CD14-positive monocyte (primary cell): ENCODE measurements around the gene RAB25. TPM values are rescaled to one million over a fixed set of nuclear protein-coding genes. Genes with fewer than 3 reads are reported as not detected.

Source experiments
- DNase-seq, 3 donors: peaks; one replicate each; pipeline ENCODE4 v3.0.0-alpha.2; 2011 to 2022
- H2AFZ ChIP-seq: 2 replicates; pipeline ENCODE4 v1.6.0; 2012; ENCODE audit warnings: mild to moderate bottlenecking, low read depth, low read length, inconsistent platforms; ENCODE audit not compliant: insufficient read depth, poor library complexity, severe bottlenecking
- H3K27ac ChIP-seq, 2 donors: 1 replicate in 1 of 2; 2 replicates in 1 of 2; pipeline ENCODE4 v1.5.1; 2012 to 2013; ENCODE audit warnings: low read length in 2 of 2, control low read depth in 1 of 2, inconsistent platforms in 1 of 2, low read depth in 1 of 2, mild to moderate bottlenecking in 1 of 2
- H3K27me3 ChIP-seq, 2 donors: one replicate each; pipeline versions ENCODE4 v1.6.0 to v1.6.1; 2011 to 2013; ENCODE audit warnings: low read length in 2 of 2; ENCODE audit not compliant: control insufficient read depth in 2 of 2, insufficient read depth in 2 of 2
- H3K36me3 ChIP-seq, 2 donors: replicated peaks in 1 of 2; 1 replicate in 1 of 2; 2 replicates in 1 of 2; pipeline versions ENCODE4 v1.5.1 to v1.6.1; 2012 to 2013; ENCODE audit warnings: low read length in 2 of 2, control low read depth in 1 of 2, inconsistent platforms in 1 of 2, mild to moderate bottlenecking in 1 of 2; ENCODE audit not compliant: insufficient read depth in 2 of 2, control insufficient read depth in 1 of 2
- H3K4me1 ChIP-seq, 2 donors: 1 replicate in 1 of 2; 2 replicates in 1 of 2; pipeline versions ENCODE4 v1.5.1 to v1.6.1; 2012 to 2013; ENCODE audit warnings: low read length in 2 of 2, control low read depth in 1 of 2, inconsistent platforms in 1 of 2, mild to moderate bottlenecking in 1 of 2, moderate library complexity in 1 of 2; ENCODE audit not compliant: insufficient read depth in 2 of 2, control insufficient read depth in 1 of 2
- H3K4me2 ChIP-seq: replicated peaks from 2 replicates; pipeline ENCODE3; 2012; ENCODE audit warnings: low read length, moderate library complexity, mild to moderate bottlenecking; ENCODE audit not compliant: poor library complexity, severe bottlenecking; ENCODE audit errors: extremely low read depth
- H3K4me3 ChIP-seq, 3 experiments: fragments of 200-600 bp in 1 of 3; sonication (generic) in 1 of 3; replicated peaks in 1 of 3; 1 replicate in 2 of 3; 2 replicates in 1 of 3; pipeline ENCODE4 v1.5.1; 2011 to 2013; ENCODE audit warnings: low read length in 3 of 3, mild to moderate bottlenecking in 3 of 3, control low read depth in 2 of 3, low read depth in 2 of 3, inconsistent platforms in 1 of 3, moderate library complexity in 1 of 3
- H3K79me2 ChIP-seq: 2 replicates; pipeline ENCODE4 v1.6.0; 2012; ENCODE audit warnings: mild to moderate bottlenecking, control low read depth, inconsistent platforms, low read length, moderate library complexity; ENCODE audit not compliant: insufficient read depth
- H3K9ac ChIP-seq: 2 replicates; pipeline ENCODE4 v1.6.0; 2017; ENCODE audit warnings: low read length, mild to moderate bottlenecking; ENCODE audit not compliant: insufficient read depth, poor library complexity, severe bottlenecking
- H3K9me3 ChIP-seq, 2 donors: replicated peaks in 1 of 2; 1 replicate in 1 of 2; 2 replicates in 1 of 2; pipeline versions ENCODE4 v1.5.1 to v1.6.1; 2012 to 2013; ENCODE audit warnings: low read length in 2 of 2, control low read depth in 1 of 2; ENCODE audit not compliant: control insufficient read depth in 1 of 2, insufficient read depth in 1 of 2
- H4K20me1 ChIP-seq: 2 replicates; pipeline ENCODE4 v1.6.0; 2012; ENCODE audit warnings: mild to moderate bottlenecking, low read length, control low read depth, moderate library complexity; ENCODE audit not compliant: insufficient read depth
- H3K27ac Mint-ChIP-seq, 7 donors: one replicate each; pipeline ENCODE4 v1.8.0; 2020; ENCODE audit warnings: mild to moderate bottlenecking in 7 of 7, mixed read lengths in 7 of 7, moderate library complexity in 6 of 7, inconsistent platforms in 2 of 7
- H3K27me3 Mint-ChIP-seq, 3 donors: one replicate each; pipeline ENCODE4 v1.8.0; 2021 to 2022; ENCODE audit warnings: low read depth in 3 of 3, mild to moderate bottlenecking in 3 of 3, mixed read lengths in 3 of 3, moderate library complexity in 3 of 3, inconsistent platforms in 1 of 3
- H3K36me3 Mint-ChIP-seq, 2 donors: one replicate each; pipeline ENCODE4 v1.8.0; 2020; ENCODE audit warnings: mixed read lengths in 2 of 2, inconsistent platforms in 1 of 2, mild to moderate bottlenecking in 1 of 2
- H3K4me1 Mint-ChIP-seq: one replicate; pipeline ENCODE4 v1.8.0; 2020; ENCODE audit warnings: mild to moderate bottlenecking, mixed read lengths
- H3K4me3 Mint-ChIP-seq, 2 donors: one replicate each; pipeline ENCODE4 v1.8.0; 2020; ENCODE audit warnings: mild to moderate bottlenecking in 2 of 2, mixed read lengths in 2 of 2, moderate library complexity in 1 of 2
- H3K9me3 Mint-ChIP-seq, 7 donors: one replicate each; pipeline ENCODE4 v1.8.0; 2020 to 2022; ENCODE audit warnings: mixed read lengths in 7 of 7, mild to moderate bottlenecking in 6 of 7, moderate library complexity in 6 of 7, inconsistent platforms in 2 of 7
- CTCF ChIP-seq: fragments of 200-600 bp; IDR thresholded peaks from one replicate; pipeline ENCODE4 v1.8.0; 2022; ENCODE audit warnings: antibody characterized with exemption, mild to moderate bottlenecking
- WGBS: methylation state at CpG from one replicate; pipeline ENCODE4 v1.1.5; 2013; ENCODE audit warnings: missing lambda C conversion rate; ENCODE audit not compliant: insufficient coverage; 5-methylcytosine and 5-hydroxymethylcytosine counted together
- intact Hi-C, 2 donors: fragments of 100-400 bp; cut with micrococcal nuclease; formaldehyde crosslinking; loops; one replicate each; pipeline versions ENCODE4 v1.15.0 to v1.15.1; 2023
- polyA plus RNA-seq, 3 donors: library from polyadenylated mRNA; depleted of rRNA in 1 of 3; unstranded in 2 of 3; stranded (reverse) in 1 of 3; fragments of 300-500 nt in 2 of 3; fragments of >200 nt in 1 of 3; fragmentation: Illumina TruSeq in 2 of 3; gene quantifications; 1 replicate in 2 of 3; 2 replicates in 1 of 3; pipeline ENCODE4 v1.2.3, GENCODE V29; 2012 to 2021

Gene RAB25
- polyA plus RNA-seq, 3 donors = 0.23 TPM; not detected in 2

DNA sequence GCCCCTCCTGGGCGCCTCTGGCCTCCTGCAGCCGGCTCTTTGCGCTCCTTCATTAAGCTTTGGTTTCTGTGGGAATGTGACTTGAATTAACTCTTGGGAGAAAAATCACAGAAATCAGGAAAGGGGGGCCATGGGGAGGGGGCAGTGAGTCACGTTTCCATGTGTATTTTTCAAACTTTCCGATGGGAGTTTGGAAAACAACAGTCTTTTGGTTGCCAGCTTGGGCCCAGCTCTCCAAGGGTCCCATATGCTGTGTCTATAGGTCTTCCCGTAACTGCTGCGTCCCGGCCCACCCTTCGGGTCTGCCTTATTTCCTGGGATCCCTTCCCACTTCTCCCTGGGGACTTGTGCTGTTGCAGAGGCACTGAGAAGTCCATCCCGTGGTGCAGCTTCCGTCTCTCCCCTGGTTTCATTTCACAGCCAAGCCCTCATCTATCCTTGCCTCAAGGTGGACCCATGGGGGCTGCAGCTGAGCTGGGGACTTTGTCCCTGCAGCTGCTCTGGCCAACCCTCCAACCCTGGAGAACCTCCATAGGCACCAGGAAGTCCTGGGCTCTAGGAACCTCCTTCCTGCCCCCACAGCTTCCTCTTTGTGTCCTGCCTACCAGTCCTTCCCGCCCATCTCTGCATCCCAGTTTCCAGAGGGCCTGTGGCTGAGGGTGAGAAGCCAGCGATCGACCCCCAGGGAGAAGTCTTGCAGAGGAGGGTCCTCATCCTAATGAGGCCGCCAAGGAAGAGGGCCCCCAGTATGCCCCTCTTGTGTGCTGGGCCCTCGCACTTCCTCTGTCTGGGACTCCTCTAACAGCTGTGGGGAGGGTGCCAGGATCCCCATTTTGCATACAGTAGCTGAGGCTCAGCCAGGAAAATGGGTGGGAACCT lies 41.9 kb downstream of the RAB25 start:
- intact Hi-C loops = no loop called here
- peaks cover 0 to 4% of the 10 kb centered on the region in 2 donors for H3K9me3 ChIP-seq
- Mint-ChIP-seq H3K9me3 (peaks cover 0 to 28% (median 15%) of the 10 kb centered on the region in 7 donors), H3K27me3 (peaks cover 95 to 100% (median 97%) of the 10 kb centered on the region in 3 donors), H3K36me3 (peaks cover 20 to 27% of the 10 kb centered on the region in 2 donors), H3K4me1 (peaks cover 46% of the 10 kb centered on the region), H3K27ac (peak overlapping the region in 5 of 7 donors; percentile 70 to 98 (median 97)), H3K4me3 (peak overlapping the region; percentile 24 to 90)
- no peaks in the 10 kb centered on the region for H3K79me2 ChIP-seq
- no peak overlapping the region for H2AFZ ChIP-seq
- peaks cover 66 to 100% of the 10 kb centered on the region in 2 donors for H3K27me3 ChIP-seq
- H3K27ac ChIP-seq = peak overlapping the region in 1 of 2 donors; percentile 62
- no peaks in the 10 kb centered on the region for H3K36me3 ChIP-seq
- TF ChIP-seq CTCF = no peak
- 76% methylated on average over 14 of the region's 16 CpGs for WGBS
- peak overlapping the region; percentile 24 for H3K9ac ChIP-seq
- peaks cover 31 to 37% of the 10 kb centered on the region in 2 donors for H3K4me1 ChIP-seq
- no peaks in the 10 kb centered on the region for H4K20me1 ChIP-seq
- peak overlapping the region; percentile 17 for H3K4me2 ChIP-seq
- DNase-seq = peak in 2 of 3 donors; percentile 68 to 72
- H3K4me3 ChIP-seq = no peak overlapping the region

DNA sequence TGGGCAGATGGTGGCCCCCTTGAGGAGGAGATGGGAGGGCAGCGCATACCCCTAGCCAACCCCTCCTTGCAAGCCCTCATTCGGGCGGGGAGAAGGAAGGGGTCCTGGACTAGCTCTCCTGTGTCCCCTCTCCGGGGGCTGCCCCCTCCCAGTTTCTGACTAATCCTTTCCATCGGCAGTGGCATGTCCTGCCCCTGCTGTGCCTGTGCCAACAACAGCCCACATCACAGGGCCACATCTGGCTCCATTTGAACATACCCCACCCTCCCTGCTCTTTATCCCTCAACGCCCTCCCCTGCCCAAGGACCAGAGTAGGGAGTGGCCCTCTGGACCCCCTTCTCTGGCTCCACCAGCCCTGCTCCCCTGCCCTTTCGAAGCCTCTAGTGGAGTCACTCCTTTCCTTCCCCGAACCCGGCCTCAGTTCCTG lies 42.6 kb downstream of the RAB25 start:
- H3K4me2 ChIP-seq = peak overlapping the region; percentile 17
- intact Hi-C loops = no loop called here

More for the DNA sequence above, 42.6 kb downstream of the RAB25 start:
- Histone ChIP-seq H3K27ac (peak overlapping the region in 1 of 2 donors; percentile 62), H4K20me1 (no peaks in the 10 kb centered on the region), H3K9ac (peak overlapping the region; percentile 24), H3K36me3 (no peaks in the 10 kb centered on the region), H2AFZ (no peak overlapping the region), H3K9me3 (peaks cover 0 to 4% of the 10 kb centered on the region in 2 donors), H3K4me1 (peaks cover 31 to 37% of the 10 kb centered on the region in 2 donors), H3K79me2 (no peaks in the 10 kb centered on the region), H3K27me3 (peaks cover 66 to 100% of the 10 kb centered on the region in 2 donors), H3K4me3 (no peak overlapping the region)
- peak overlapping the region in 5 of 7 donors; percentile 95 to 98 (median 97) for H3K27ac Mint-ChIP-seq
- peaks cover 43% of the 10 kb centered on the region for H3K4me1 Mint-ChIP-seq
- 53% methylated on average over 4 of the region's 9 CpGs for WGBS
- peak overlapping the region in 1 of 2 donors; percentile 90 for H3K4me3 Mint-ChIP-seq
- H3K27me3 Mint-ChIP-seq = peaks cover 95 to 100% (median 97%) of the 10 kb centered on the region in 3 donors
- H3K36me3 Mint-ChIP-seq = peaks cover 15 to 20% of the 10 kb centered on the region in 2 donors
- no peak for TF ChIP-seq CTCF
- peak in 1 of 3 donors; percentile 40 for DNase-seq
- H3K9me3 Mint-ChIP-seq = peaks cover 0 to 31% (median 15%) of the 10 kb centered on the region in 7 donors
